VCaP (cell line): ENCODE measurements around the gene KDM4B.

Experiments used
- H3K27ac ChIP-seq: fragments of 450-650 bp; 2 replicates; pipeline ENCODE4 v1.5.1; 2017
- CTCF ChIP-seq: fragments of 450-650 bp; conservative IDR thresholded peaks from 2 replicates; pipeline ENCODE4 v1.5.1; 2017; ENCODE audit warnings: mild to moderate bottlenecking, moderate library complexity

KDM4B gene

GRCh38 chr19:5071579-5071978, 102.7 kb downstream of the KDM4B start:
- no peak for TF ChIP-seq CTCF
- no peak overlapping the region for H3K27ac ChIP-seq

GRCh38 chr19:5072115-5072514, 103.2 kb downstream of the KDM4B start:
- no peak overlapping the region for H3K27ac ChIP-seq
- TF ChIP-seq CTCF, result no peak

DNA sequence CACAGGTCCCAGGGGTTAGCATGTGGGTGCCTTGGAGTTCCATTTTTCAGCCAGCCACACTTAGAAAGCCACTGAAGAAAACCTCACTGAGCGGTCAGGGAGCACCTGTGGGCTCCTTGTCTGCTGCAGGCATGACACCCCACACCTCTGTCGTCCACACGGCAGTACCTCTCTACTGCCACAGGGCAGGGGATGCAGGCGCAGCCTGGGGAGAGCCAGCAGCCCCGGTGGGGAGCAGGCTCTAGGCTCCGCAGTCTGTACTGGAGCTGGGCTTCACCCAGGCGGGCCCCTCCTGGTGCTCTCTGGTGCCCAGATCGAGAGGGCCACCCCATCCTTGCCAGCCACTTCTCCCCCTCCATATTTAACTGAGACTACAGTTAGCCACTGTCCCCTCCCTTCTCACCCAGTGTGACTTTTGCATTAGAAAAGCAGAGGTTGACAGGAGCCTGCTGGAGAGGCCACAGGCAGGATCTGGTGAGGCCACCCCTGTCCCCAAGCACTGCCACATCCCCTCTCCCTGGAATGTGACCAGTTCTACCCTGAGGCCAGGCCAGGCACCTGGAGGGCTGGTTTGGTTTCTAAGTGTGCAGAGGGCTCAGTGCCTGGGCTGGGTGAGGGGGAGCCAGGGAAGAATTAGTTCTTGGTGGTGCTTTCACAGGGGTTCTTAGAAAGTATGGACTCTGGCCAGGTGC, 104.4 kb downstream of the KDM4B start:
- no peak overlapping the region for H3K27ac ChIP-seq
- no peak for TF ChIP-seq CTCF

DNA sequence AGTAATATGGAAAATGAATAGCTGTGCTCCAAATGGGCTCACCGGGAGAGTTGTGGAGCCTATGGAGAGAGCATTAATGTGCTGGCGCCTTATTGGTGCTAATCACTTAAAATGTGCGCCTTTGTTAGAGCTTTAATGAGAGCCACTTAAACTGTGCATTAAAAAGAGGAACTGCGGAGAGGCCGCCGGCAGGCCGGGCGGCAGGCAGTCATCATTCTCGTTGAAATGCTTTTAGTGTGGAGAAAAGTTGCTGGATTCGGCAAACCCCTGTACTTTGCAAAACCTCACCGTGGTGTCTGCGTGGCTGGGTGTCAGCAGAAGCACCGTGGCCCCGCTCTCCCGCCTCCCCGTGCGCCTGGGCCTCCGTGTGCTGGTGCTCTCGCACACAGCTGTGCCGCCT, 105.5 kb downstream of the KDM4B start:
- no peak for TF ChIP-seq CTCF
- H3K27ac ChIP-seq, result no peak overlapping the region

DNA sequence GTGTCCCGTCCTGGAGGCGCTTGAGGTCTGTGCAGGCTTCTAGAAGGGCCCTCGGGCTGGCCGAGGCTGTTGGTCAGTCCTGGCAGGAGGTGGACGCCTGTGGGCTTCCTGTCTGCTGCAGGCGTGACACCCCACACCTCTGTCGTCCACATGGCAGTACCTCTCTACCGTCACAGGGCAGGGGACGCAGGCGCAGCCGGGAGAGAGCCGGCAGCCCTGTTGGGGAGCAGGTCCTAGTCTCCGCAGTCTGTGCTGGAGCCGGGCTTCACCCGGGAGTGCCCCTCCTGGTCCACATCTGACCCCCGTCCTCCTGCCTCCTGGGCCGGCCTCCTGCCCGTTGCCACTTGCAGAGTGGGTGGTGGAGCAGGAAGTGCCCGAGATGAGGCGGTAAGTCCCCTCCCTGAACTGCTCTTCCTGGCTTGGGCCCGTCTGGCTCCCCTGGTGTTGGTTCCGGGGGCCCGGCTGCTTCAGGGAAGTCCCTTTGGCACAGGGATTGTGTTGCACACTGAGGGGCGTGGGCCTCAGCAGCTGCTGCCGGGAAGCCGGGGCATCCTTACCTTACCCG, 106.0 kb downstream of the KDM4B start:
- H3K27ac ChIP-seq, result no peak overlapping the region

DNA sequence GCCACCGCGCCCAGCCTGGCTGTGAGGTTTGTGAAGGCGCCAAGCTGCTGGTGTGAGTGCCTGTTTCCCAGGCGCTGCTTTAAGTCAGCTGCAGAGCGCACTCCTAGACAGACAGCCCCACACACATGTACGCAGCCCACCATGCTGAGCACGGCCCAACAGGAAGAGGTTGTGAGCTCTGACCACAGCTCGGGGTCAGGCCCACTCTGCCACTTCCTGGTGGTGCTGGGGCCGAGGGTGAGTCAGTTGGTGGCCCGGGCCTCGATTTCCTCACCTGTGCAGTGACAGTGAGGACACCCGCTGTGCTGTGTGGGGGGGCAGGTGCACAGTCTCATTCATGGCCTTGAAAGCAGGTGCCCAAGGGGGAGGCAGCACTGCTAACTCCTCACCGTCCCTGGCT, 106.7 kb downstream of the KDM4B start:
- H3K27ac ChIP-seq, result no peak overlapping the region

More for the DNA sequence above, 106.0 kb downstream of the KDM4B start:
- no peak for TF ChIP-seq CTCF

More for the DNA sequence above, 106.7 kb downstream of the KDM4B start:
- no peak for TF ChIP-seq CTCF
